HepG2 (cell line): Measurements from ENCODE around the gene SIRT1. TPM values are rescaled to one million over a fixed set of nuclear protein-coding genes. Genes with fewer than 3 reads are reported as not detected.

ENCODE experiments used
- ATAC-seq: fragments of 200-7000 bp; cut with Tn5 transposase; 3 replicates; pipeline ENCODE4 v1.9.1; 2020; ENCODE audit warnings: mild to moderate bottlenecking, moderate library complexity
- BruUV-seq: library from RNA; stranded (reverse); fragments of 400-500 nt; replicated peaks from 2 replicates; lab custom pipeline; 2021; lab: Mats Ljungman, UMichigan
- CTCF ChIA-PET: fragments of 300-600 bp; formaldehyde crosslinking; extraction: SDS; loops from one replicate; lab custom pipeline; 2021; ENCODE audit warnings: low total read pairs, inconsistent platforms, low intra/inter-chr PET ratio; lab: Yijun Ruan, JAX
- POLR2A ChIA-PET: fragments of 350-600 bp; sonication (Branson Sonifier 250); formaldehyde crosslinking; loops from one replicate; lab custom pipeline; 2020; ENCODE audit warnings: antibody characterized with exemption, inconsistent platforms; lab: Yijun Ruan, JAX
- DNase-seq: peaks from one replicate; pipeline ENCODE4 v3.0.0-alpha.2; 2015; ENCODE audit warnings: low spot score
- FAIRE-seq: peaks from 3 replicates; lab custom pipeline; 2011; peaks lifted over from hg19 to GRCh38; lab: Jason Lieb, UNC
- H2AFZ ChIP-seq: one replicate; pipeline ENCODE4 v1.6.1; 2011; ENCODE audit warnings: low read length, inconsistent platforms
- H3K27ac ChIP-seq: fragments of 300-600 bp; 3 replicates; pipeline ENCODE4 v1.8.0; 2011; ENCODE audit warnings: mixed run types, mild to moderate bottlenecking, mixed read lengths, low read length, inconsistent platforms; ENCODE audit not compliant: insufficient read depth; ENCODE audit errors: extremely low read length
- H3K27me3 ChIP-seq, 2 experiments: fragments of 200-600 bp in 1 of 2; 2 replicates in 1 of 2; 3 replicates in 1 of 2; pipeline versions ENCODE4 v1.6.0 to v1.8.0; 2011; ENCODE audit warnings: low read length in 2 of 2, mild to moderate bottlenecking in 2 of 2, moderate library complexity in 2 of 2, inconsistent platforms in 1 of 2; ENCODE audit not compliant: insufficient read depth in 2 of 2, control insufficient read depth in 1 of 2
- H3K36me3 ChIP-seq, 2 experiments: fragments of 200-600 bp in 1 of 2; replicated peaks in 1 of 2; 2 replicates in 1 of 2; 3 replicates in 1 of 2; pipeline versions ENCODE4 v1.5.1 to v1.8.0; 2011; ENCODE audit warnings: low read length in 2 of 2, inconsistent platforms in 1 of 2; ENCODE audit not compliant: insufficient read depth in 2 of 2, control insufficient read depth in 1 of 2
- H3K4me1 ChIP-seq: 2 replicates; pipeline ENCODE4 v1.5.1; 2012; ENCODE audit warnings: low read length, inconsistent platforms; ENCODE audit not compliant: insufficient read depth
- H3K4me2 ChIP-seq: 2 replicates; pipeline ENCODE4 v1.6.0; 2011; ENCODE audit warnings: low read depth, low read length, inconsistent platforms
- H3K4me3 ChIP-seq, 3 experiments: fragments of 200-600 bp in 1 of 3; sonication (generic), shearing (Covaris generic) in 1 of 3; replicated peaks in 1 of 3; 2 replicates each; pipeline ENCODE4 v1.5.1; 2011 to 2016; ENCODE audit warnings: low read length in 3 of 3, inconsistent platforms in 2 of 3, low read depth in 2 of 3, mild to moderate bottlenecking in 2 of 3, control low read depth in 1 of 3, mixed read lengths in 1 of 3; ENCODE audit not compliant: insufficient read depth in 1 of 3
- H3K79me2 ChIP-seq: one replicate; pipeline ENCODE4 v1.6.1; 2011; ENCODE audit warnings: low read length, inconsistent platforms; ENCODE audit not compliant: insufficient read depth
- H3K9ac ChIP-seq: 2 replicates; pipeline ENCODE4 v1.6.0; 2011; ENCODE audit warnings: mild to moderate bottlenecking, low read depth, low read length, inconsistent platforms; ENCODE audit not compliant: insufficient read depth
- H3K9me3 ChIP-seq: 2 replicates; pipeline ENCODE4 v1.5.1; 2012; ENCODE audit warnings: mild to moderate bottlenecking, low read length
- H4K20me1 ChIP-seq: 2 replicates; pipeline ENCODE4 v1.6.0; 2011; ENCODE audit warnings: inconsistent platforms, mild to moderate bottlenecking, low read length, moderate library complexity; ENCODE audit not compliant: insufficient read depth
- BATF2 ChIP-seq: sonication (generic); formaldehyde crosslinking; IDR thresholded peaks from 2 replicates; pipeline ENCODE4 v1.8.0; 2022; ENCODE audit warnings: mild to moderate bottlenecking, missing genetic modification reagents, moderate library complexity
- BCL6 ChIP-seq: IDR thresholded peaks from 2 replicates; pipeline ENCODE4 v1.6.1; 2016; ENCODE audit warnings: missing genetic modification reagents, missing compliant biosample characterization
- CBFB ChIP-seq: sonication (generic); formaldehyde crosslinking; IDR thresholded peaks from 2 replicates; pipeline ENCODE4 v1.4.0; 2020; ENCODE audit warnings: missing genetic modification reagents
- HNRNPK ChIP-seq: fragments of 200-400 bp; formaldehyde crosslinking; IDR thresholded peaks from 2 replicates; pipeline ENCODE4 v1.6.1; 2018; ENCODE audit warnings: low read length, low read depth, moderate library complexity, mild to moderate bottlenecking; ENCODE audit not compliant: poor library complexity, severe bottlenecking
- KDM6A ChIP-seq: IDR thresholded peaks from 2 replicates; pipeline ENCODE4 v1.6.1; 2016; ENCODE audit warnings: low read depth
- REXO4 ChIP-seq: sonication (generic); formaldehyde crosslinking; IDR thresholded peaks from 2 replicates; pipeline ENCODE4 v1.8.0; 2022; ENCODE audit warnings: missing genetic modification reagents, mild to moderate bottlenecking, borderline replicate concordance
- SMAD1 ChIP-seq: sonication (generic); formaldehyde crosslinking; IDR thresholded peaks from 2 replicates; pipeline ENCODE4 v1.4.0; 2020; ENCODE audit warnings: missing genetic modification reagents, low read depth, mild to moderate bottlenecking, borderline replicate concordance
- THAP11 ChIP-seq: IDR thresholded peaks from 2 replicates; pipeline ENCODE4 v1.6.1; 2016; ENCODE audit warnings: missing biosample characterization, missing genetic modification reagents
- ZKSCAN1 ChIP-seq: fragments of 150-350 bp; IDR thresholded peaks from 2 replicates; pipeline ENCODE4 v1.6.1; 2014; ENCODE audit warnings: low read length
- ZNF234 ChIP-seq: sonication (generic); formaldehyde crosslinking; conservative IDR thresholded peaks from 2 replicates; pipeline ENCODE4 v1.5.1; 2020; ENCODE audit warnings: mild to moderate bottlenecking, missing genetic modification reagents
- ZNF44 ChIP-seq: sonication (generic); formaldehyde crosslinking; IDR thresholded peaks from 2 replicates; pipeline ENCODE4 v1.5.1; 2020; ENCODE audit warnings: mild to moderate bottlenecking, missing genetic modification reagents
- ZNF615 ChIP-seq: sonication (generic); formaldehyde crosslinking; IDR thresholded peaks from 2 replicates; pipeline ENCODE4 v1.5.0; 2020; ENCODE audit warnings: mild to moderate bottlenecking, missing genetic modification reagents, borderline replicate concordance
- ZSCAN9 ChIP-seq: IDR thresholded peaks from 2 replicates; pipeline ENCODE4 v1.6.1; 2016; ENCODE audit warnings: borderline replicate concordance
- WGBS: methylation state at CpG from one replicate; pipeline ENCODE4 v1.1.6; 2017; ENCODE audit warnings: low lambda C conversion rate; 5-methylcytosine and 5-hydroxymethylcytosine counted together
- in situ Hi-C: cut with HindIII; loops from 2 replicates; pipeline ENCODE4 v1.10.0; 2017; ENCODE audit warnings: low pct_unique_long_range_greater_than_20kb; ENCODE audit not compliant: extremely low pct_ligation_motif_present
- intact Hi-C: fragments of 100-400 bp; cut with micrococcal nuclease; formaldehyde crosslinking; loops from one replicate; pipeline ENCODE4 v1.10.0; 2022; ENCODE audit not compliant: unreplicated experiment
- polyA plus RNA-seq, 8 experiments: library from polyadenylated mRNA; depleted of rRNA in 3 of 8; stranded (reverse) in 7 of 8; unstranded in 1 of 8; fragments of >200 nt; fragmentation: Illumina TruSeq in 4 of 8; extraction: Trizol in 4 of 8; gene quantifications; 2 replicates each; pipeline versions ENCODE4 v1.2.1 to v1.2.3, GENCODE V29; 2011 to 2016; ENCODE audit warnings: low read depth in 4 of 8, missing spikeins in 1 of 8, mixed read lengths in 1 of 8; ENCODE audit not compliant: insufficient read depth in 1 of 8
- total RNA-seq, 5 experiments: library from RNA; depleted of rRNA; stranded (reverse); fragments of >200 nt; fragmentation: Illumina TruSeq; extraction: Trizol; gene quantifications; 2 replicates each; pipeline ENCODE4 v1.2.3, GENCODE V29; 2016; ENCODE audit warnings: low read depth in 1 of 5

SIRT1 gene
- total and polyA plus RNA-seq, 2 of the 13 experiments (the other 11 are each of a cell fraction or from before 2014, with no cell fraction given): 9.4 to 10.2 TPM

GRCh38 chr10:67914777-67915340, 30.4 kb downstream of the SIRT1 start:
- FAIRE-seq (no peak), ATAC-seq (no peak)
- POLR2A ChIA-PET: no interaction called here
- Histone ChIP-seq H3K4me2 (no peak overlapping the region), H3K36me3 (peaks cover 12 to 43% of the 10 kb centered on the region in 2 experiments), H3K4me1 (peaks cover 9% of the 10 kb centered on the region), H4K20me1 (no peaks in the 10 kb centered on the region), H3K9me3 (no peaks in the 10 kb centered on the region), H3K27ac (no peak overlapping the region), H2AFZ (no peak overlapping the region)
- intact Hi-C loops (no loop called here), in situ Hi-C loops (no loop called here)
- no peak for TF ChIP-seq ZNF234 (CRISPR knock-in tag)
- no peak for TF ChIP-seq ZNF615 (CRISPR knock-in tag)
- no peak for TF ChIP-seq HNRNPK
- no peak for TF ChIP-seq SMAD1 (CRISPR knock-in tag)
- no peak for TF ChIP-seq ZNF44 (CRISPR knock-in tag)
- no peak for TF ChIP-seq THAP11 (CRISPR knock-in tag)
- no peak for TF ChIP-seq REXO4 (CRISPR knock-in tag)
- no peak for TF ChIP-seq BATF2
- no peak for TF ChIP-seq BCL6 (CRISPR knock-in tag)
- TF ChIP-seq ZSCAN9 (CRISPR knock-in tag): no peak
- no peak for TF ChIP-seq ZKSCAN1
- TF ChIP-seq CBFB (CRISPR knock-in tag): no peak
- no peak for TF ChIP-seq KDM6A
- TF ChIP-seq, all 625 proteins: peak for 0
- Histone ChIP-seq H3K9ac (no peak overlapping the region), H3K79me2 (no peaks in the 10 kb centered on the region), H3K27me3 (no peaks in the 10 kb centered on the region; a peak in 1 of 5 replicates), H3K4me3 (no peak overlapping the region)
- CTCF ChIA-PET: no interaction called here
- 97% methylated on average over 8 of the region's 8 CpGs for WGBS
- no TSS peak for BruUV-seq
- no peak for DNase-seq
